Subcutaneous abdominal adipose tissue (tissue), 5 donors: ENCODE data around the gene BFSP2.
"Not testable (repeated sequence)": the region's sequence is repeated elsewhere in the genome, so short reads cannot be mapped to it uniquely, and the experiment has no call there.

Source experiments
- H3K27ac ChIP-seq: one replicate; pipeline ENCODE4 v1.7.0; 2013; ENCODE audit warnings: low read depth, mild to moderate bottlenecking, inconsistent platforms, low read length, moderate library complexity
- H3K27me3 ChIP-seq, 5 donors: one replicate each; pipeline ENCODE4 v1.7.0; 2013; ENCODE audit warnings: low read length in 5 of 5, inconsistent platforms in 1 of 5; ENCODE audit not compliant: control insufficient read depth in 5 of 5, insufficient read depth in 4 of 5
- H3K36me3 ChIP-seq, 5 donors: one replicate each; pipeline ENCODE4 v1.7.0; 2013; ENCODE audit warnings: low read length in 5 of 5; ENCODE audit not compliant: control insufficient read depth in 5 of 5, insufficient read depth in 5 of 5
- H3K4me1 ChIP-seq, 5 donors: one replicate each; pipeline ENCODE4 v1.7.0; 2013; ENCODE audit warnings: low read length in 5 of 5, mild to moderate bottlenecking in 3 of 5, moderate library complexity in 1 of 5; ENCODE audit not compliant: control insufficient read depth in 5 of 5, insufficient read depth in 5 of 5
- H3K4me3 ChIP-seq, 5 donors: one replicate each; pipeline ENCODE4 v1.7.0; 2013; ENCODE audit warnings: low read length in 5 of 5, low read depth in 1 of 5
- H3K9ac ChIP-seq, 5 donors: one replicate each; pipeline ENCODE4 v1.7.0; 2013; ENCODE audit warnings: low read length in 5 of 5, mild to moderate bottlenecking in 4 of 5, moderate library complexity in 3 of 5
- H3K9me3 ChIP-seq, 5 donors: one replicate each; pipeline ENCODE4 v1.7.0; 2013; ENCODE audit warnings: low read length in 5 of 5; ENCODE audit not compliant: control insufficient read depth in 5 of 5
- donor health status: healthy.
- donor health status: healthy.
- donor health status: healthy.
- donor health status: healthy.
- donor health status: healthy.

The BFSP2 gene

GRCh38 chr3:133521946-133522345 lies 122.1 kb downstream of the BFSP2 start:
- Histone ChIP-seq H3K4me1 (peaks cover 0 to 2% (median 0%) of the 10 kb centered on the region in 5 donors), H3K9me3 (no peaks in the 10 kb centered on the region), H3K36me3 (no peaks in the 10 kb centered on the region), H3K27me3 (no peaks in the 10 kb centered on the region), H3K9ac (no peak overlapping the region), H3K4me3 (no peak overlapping the region), H3K27ac (no peak overlapping the region)

DNA sequence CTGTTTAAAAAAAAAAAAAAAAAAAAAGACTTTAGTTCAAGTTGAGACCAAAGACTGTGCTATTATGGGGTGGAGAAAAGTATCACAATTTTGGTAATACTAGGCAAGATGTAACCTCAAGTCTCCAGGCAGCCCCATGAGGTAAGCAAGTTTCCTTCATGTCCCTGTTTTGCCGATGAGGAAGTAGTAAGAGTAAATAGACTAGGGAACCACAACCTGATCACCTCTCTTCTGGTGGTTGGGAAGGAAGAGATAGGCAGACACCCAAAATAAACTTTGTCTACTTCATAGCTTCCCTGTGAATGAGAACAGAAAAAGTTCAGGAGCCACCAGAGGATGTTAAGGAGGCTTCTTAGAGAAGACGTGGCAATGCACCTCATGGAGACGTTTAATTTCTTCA lies 123.9 kb downstream of the BFSP2 start:
- not testable (repeated sequence) for H3K9me3 ChIP-seq, H3K4me3 ChIP-seq, H3K27me3 ChIP-seq, H3K9ac ChIP-seq, H3K36me3 ChIP-seq, H3K4me1 ChIP-seq, H3K27ac ChIP-seq
